ENCODE results near the gene ZNF423.

The ZNF423 gene

DNA sequence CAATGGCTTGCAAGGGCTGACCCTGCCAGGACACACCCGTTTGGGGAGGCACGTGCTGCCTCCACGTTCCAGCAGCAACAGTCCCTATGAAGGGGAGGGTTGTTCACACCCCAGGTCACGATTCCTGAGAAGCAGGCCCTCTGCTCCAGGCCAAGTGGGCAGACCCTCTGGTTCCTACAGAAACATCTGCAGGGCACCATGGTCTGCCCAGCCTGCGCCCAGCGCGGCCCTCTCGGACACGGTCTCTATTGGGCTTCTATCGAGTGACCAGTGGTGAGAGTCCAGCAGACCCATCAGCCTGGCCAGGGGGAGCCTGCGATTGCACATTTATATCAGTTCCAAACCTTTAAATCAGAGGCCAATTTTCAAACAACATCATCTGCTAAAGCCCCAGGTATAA is 128.3 kb downstream of the ZNF423 start:
- Histone ChIP-seq H3K79me1 (replicated peaks; ENCODE audit: low read length, poor library complexity, severe bottlenecking) (peaks cover 4% of the 10 kb centered on the region), H4K91ac (ENCODE audit: low read length) (no peak overlapping the region), H3K4ac (ENCODE audit: low read depth in 1 of 2, low read length in 2 of 2) (no peak overlapping the region), H3K14ac (ENCODE audit: low read length in 2 of 2) (no peak overlapping the region), H3K36me3 (ENCODE audit: control insufficient read depth in 1 of 2, insufficient read depth in 2 of 2, low read depth in 1 of 2, low read length in 2 of 2) (peaks cover 4 to 6% of the 10 kb centered on the region in 2 experiments), H3K4me2 (ENCODE audit: low read length, poor library complexity, severe bottlenecking) (no peak overlapping the region), H2BK15ac (ENCODE audit: low read depth, poor library complexity, severe bottlenecking) (no peak overlapping the region), H3K27me3 (ENCODE audit: control insufficient read depth in 1 of 2, insufficient read depth in 1 of 2, low read length in 2 of 2) (no peaks in the 10 kb centered on the region), H2AFZ (ENCODE audit: low read depth, low read length) (no peak overlapping the region), H2AK5ac (ENCODE audit: low read length, severe bottlenecking) (no peak overlapping the region), H3K27ac (ENCODE audit: low read length, poor library complexity, severe bottlenecking) (no peak overlapping the region), H2BK12ac (ENCODE audit: low read length in 2 of 2) (no peak overlapping the region), H2BK5ac (ENCODE audit: low read depth, low read length, poor library complexity, severe bottlenecking) (no peak overlapping the region), H3K23ac (ENCODE audit: low read length in 2 of 2) (no peak overlapping the region), H3K9ac (ENCODE audit: low read length) (no peak overlapping the region), H3K18ac (ENCODE audit: low read depth in 1 of 2, low read length in 2 of 2) (no peak overlapping the region), H3K4me3 (ENCODE audit: insufficient read depth in 1 of 2, low read depth in 1 of 2, low read length in 2 of 2) (no peak overlapping the region), H4K8ac (ENCODE audit: low read length) (no peak overlapping the region), H3K9me3 (ENCODE audit: control insufficient read depth, low read length) (peaks cover 18% of the 10 kb centered on the region), H3K4me1 (ENCODE audit: control insufficient read depth, insufficient read depth, low read depth, low read length) (no peaks in the 10 kb centered on the region), H2BK120ac (ENCODE audit: low read depth, low read length) (no peak overlapping the region)
- 93% methylated on average over 11 of the region's 11 CpGs for WGBS
- no peak for DNase-seq

DNA sequence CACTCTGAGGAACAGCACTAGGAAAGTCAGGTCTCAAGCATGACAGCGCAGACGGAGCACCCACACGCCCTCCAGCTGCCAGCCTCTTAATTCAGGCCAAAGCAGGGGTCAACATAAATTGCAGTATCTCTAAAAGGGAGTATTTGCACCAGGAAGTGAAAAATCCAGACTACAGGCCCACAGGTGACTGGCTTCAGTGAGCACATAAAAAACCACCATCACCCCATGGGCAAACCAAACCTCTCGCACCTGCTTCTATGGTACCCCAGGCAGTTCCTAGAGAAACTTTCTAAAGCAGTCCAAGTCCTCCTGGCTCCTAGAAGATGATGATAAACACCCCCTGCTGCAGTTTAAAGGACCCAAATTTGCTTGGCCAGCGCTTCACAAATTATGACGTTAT is 129.8 kb downstream of the ZNF423 start:
- Histone ChIP-seq H3K9ac (ENCODE audit: low read length) (no peak overlapping the region), H3K4me1 (ENCODE audit: control insufficient read depth, insufficient read depth, low read depth, low read length) (no peaks in the 10 kb centered on the region), H2BK12ac (ENCODE audit: low read length in 2 of 2) (no peak overlapping the region), H3K9me3 (ENCODE audit: control insufficient read depth, low read length) (peaks cover 13% of the 10 kb centered on the region), H3K23ac (ENCODE audit: low read length in 2 of 2) (no peak overlapping the region), H4K8ac (ENCODE audit: low read length) (no peak overlapping the region), H2BK5ac (ENCODE audit: low read depth, low read length, poor library complexity, severe bottlenecking) (no peak overlapping the region), H3K27me3 (ENCODE audit: control insufficient read depth in 1 of 2, insufficient read depth in 1 of 2, low read length in 2 of 2) (no peaks in the 10 kb centered on the region), H2BK120ac (ENCODE audit: low read depth, low read length) (no peak overlapping the region), H3K79me1 (replicated peaks; ENCODE audit: low read length, poor library complexity, severe bottlenecking) (peaks cover 6% of the 10 kb centered on the region), H3K4me3 (ENCODE audit: insufficient read depth in 1 of 2, low read depth in 1 of 2, low read length in 2 of 2) (no peak overlapping the region), H2BK15ac (ENCODE audit: low read depth, poor library complexity, severe bottlenecking) (no peak overlapping the region), H4K91ac (ENCODE audit: low read length) (no peak overlapping the region), H2AFZ (ENCODE audit: low read depth, low read length) (no peak overlapping the region), H3K36me3 (ENCODE audit: control insufficient read depth in 1 of 2, insufficient read depth in 2 of 2, low read depth in 1 of 2, low read length in 2 of 2) (peaks cover 4 to 6% of the 10 kb centered on the region in 2 experiments), H3K4ac (ENCODE audit: low read depth in 1 of 2, low read length in 2 of 2) (no peak overlapping the region), H3K27ac (ENCODE audit: low read length, poor library complexity, severe bottlenecking) (no peak overlapping the region), H2AK5ac (ENCODE audit: low read length, severe bottlenecking) (no peak overlapping the region), H3K4me2 (ENCODE audit: low read length, poor library complexity, severe bottlenecking) (no peak overlapping the region), H3K18ac (ENCODE audit: low read depth in 1 of 2, low read length in 2 of 2) (no peak overlapping the region), H3K14ac (ENCODE audit: low read length in 2 of 2) (no peak overlapping the region)
- DNase-seq = no peak
- WGBS = 89% methylated on average over 6 of the region's 6 CpGs

DNA sequence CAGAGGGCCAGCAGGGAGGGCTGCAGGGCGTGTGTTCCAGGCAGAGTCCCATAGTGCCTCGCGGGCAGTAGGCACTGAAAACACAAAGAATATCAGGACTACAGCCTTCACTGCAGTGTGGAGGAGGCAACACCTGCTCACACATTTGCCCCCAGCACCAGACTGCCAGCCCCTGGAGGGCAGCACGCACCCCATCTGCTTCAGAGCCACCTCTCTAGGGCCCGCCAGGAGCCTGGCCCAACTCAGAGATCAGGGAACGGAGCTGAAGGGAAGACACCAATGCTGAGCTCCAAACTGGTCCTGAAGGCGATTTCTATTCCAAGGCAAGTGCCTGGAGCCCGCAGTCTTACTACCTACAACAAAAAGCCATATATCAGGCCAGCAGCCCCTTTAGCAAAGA is 130.3 kb downstream of the ZNF423 start:
- H2BK5ac ChIP-seq (ENCODE audit: low read depth, low read length, poor library complexity, severe bottlenecking) = no peak overlapping the region
- 92% methylated on average over 8 of the region's 8 CpGs for WGBS
- no peak overlapping the region for H4K8ac ChIP-seq (ENCODE audit: low read length)
- H2BK12ac ChIP-seq (ENCODE audit: low read length in 2 of 2) = no peak overlapping the region
- no peak overlapping the region for H4K91ac ChIP-seq (ENCODE audit: low read length)
- no peak overlapping the region for H2AFZ ChIP-seq (ENCODE audit: low read depth, low read length)
- no peak overlapping the region for H2AK5ac ChIP-seq (ENCODE audit: low read length, severe bottlenecking)
- no peak overlapping the region for H3K14ac ChIP-seq (ENCODE audit: low read length in 2 of 2)
- no peak for DNase-seq
- H3K23ac ChIP-seq (ENCODE audit: low read length in 2 of 2) = no peak overlapping the region
- H3K36me3 ChIP-seq (ENCODE audit: control insufficient read depth in 1 of 2, insufficient read depth in 2 of 2, low read depth in 1 of 2, low read length in 2 of 2) = peaks cover 4 to 6% of the 10 kb centered on the region in 2 experiments
- no peak overlapping the region for H2BK120ac ChIP-seq (ENCODE audit: low read depth, low read length)
- no peak overlapping the region for H3K4me3 ChIP-seq (ENCODE audit: insufficient read depth in 1 of 2, low read depth in 1 of 2, low read length in 2 of 2)
- peaks cover 13% of the 10 kb centered on the region for H3K9me3 ChIP-seq (ENCODE audit: control insufficient read depth, low read length)
- no peak overlapping the region for H2BK15ac ChIP-seq (ENCODE audit: low read depth, poor library complexity, severe bottlenecking)
- H3K4me1 ChIP-seq (ENCODE audit: control insufficient read depth, insufficient read depth, low read depth, low read length) = no peaks in the 10 kb centered on the region
- H3K79me1 ChIP-seq (replicated peaks; ENCODE audit: low read length, poor library complexity, severe bottlenecking) = peaks cover 6% of the 10 kb centered on the region
- H3K4me2 ChIP-seq (ENCODE audit: low read length, poor library complexity, severe bottlenecking) = no peak overlapping the region
- no peak overlapping the region for H3K27ac ChIP-seq (ENCODE audit: low read length, poor library complexity, severe bottlenecking)
- H3K18ac ChIP-seq (ENCODE audit: low read depth in 1 of 2, low read length in 2 of 2) = no peak overlapping the region
- no peak overlapping the region for H3K9ac ChIP-seq (ENCODE audit: low read length)
- no peak overlapping the region for H3K4ac ChIP-seq (ENCODE audit: low read depth in 1 of 2, low read length in 2 of 2)
- no peaks in the 10 kb centered on the region for H3K27me3 ChIP-seq (ENCODE audit: control insufficient read depth in 1 of 2, insufficient read depth in 1 of 2, low read length in 2 of 2)

DNA sequence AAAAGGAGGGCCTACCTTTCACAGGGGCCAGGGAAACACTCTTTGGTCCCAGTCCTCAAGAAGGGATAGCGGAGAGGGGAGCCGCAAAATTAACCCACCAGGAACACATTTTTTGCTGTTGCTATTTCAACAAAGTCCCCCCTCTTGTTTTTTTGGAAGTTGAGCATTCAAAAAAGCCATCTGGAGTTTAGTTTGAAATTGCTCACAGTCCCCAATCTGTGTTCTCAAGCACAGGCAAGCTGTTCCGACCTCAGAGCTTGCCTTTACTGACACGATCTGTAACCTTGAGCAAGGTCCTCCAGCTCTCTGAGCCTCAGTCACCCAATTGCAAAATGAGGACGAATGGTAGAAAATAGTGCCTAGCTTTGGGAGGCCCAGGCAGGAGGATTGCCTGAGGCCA is 131.1 kb downstream of the ZNF423 start:
- no peaks in the 10 kb centered on the region for H3K27me3 ChIP-seq (ENCODE audit: control insufficient read depth in 1 of 2, insufficient read depth in 1 of 2, low read length in 2 of 2)
- H3K9me3 ChIP-seq (ENCODE audit: control insufficient read depth, low read length) = peaks cover 9% of the 10 kb centered on the region
- no peak overlapping the region for H4K91ac ChIP-seq (ENCODE audit: low read length)
- no peak overlapping the region for H3K27ac ChIP-seq (ENCODE audit: low read length, poor library complexity, severe bottlenecking)
- H2AK5ac ChIP-seq (ENCODE audit: low read length, severe bottlenecking) = no peak overlapping the region
- H3K79me1 ChIP-seq (replicated peaks; ENCODE audit: low read length, poor library complexity, severe bottlenecking) = peaks cover 6% of the 10 kb centered on the region
- no peak overlapping the region for H2BK120ac ChIP-seq (ENCODE audit: low read depth, low read length)
- no peak overlapping the region for H3K23ac ChIP-seq (ENCODE audit: low read length in 2 of 2)
- no peak overlapping the region for H2BK5ac ChIP-seq (ENCODE audit: low read depth, low read length, poor library complexity, severe bottlenecking)
- no peak overlapping the region for H3K9ac ChIP-seq (ENCODE audit: low read length)
- H3K14ac ChIP-seq (ENCODE audit: low read length in 2 of 2) = no peak overlapping the region
- H2BK12ac ChIP-seq (ENCODE audit: low read length in 2 of 2) = no peak overlapping the region
- H2AFZ ChIP-seq (ENCODE audit: low read depth, low read length) = no peak overlapping the region
- no peak overlapping the region for H3K4me2 ChIP-seq (ENCODE audit: low read length, poor library complexity, severe bottlenecking)
- H4K8ac ChIP-seq (ENCODE audit: low read length) = no peak overlapping the region
- H3K4me1 ChIP-seq (ENCODE audit: control insufficient read depth, insufficient read depth, low read depth, low read length) = no peaks in the 10 kb centered on the region
- 93% methylated on average over 5 of the region's 5 CpGs for WGBS
- no peak overlapping the region for H3K4ac ChIP-seq (ENCODE audit: low read depth in 1 of 2, low read length in 2 of 2)
- DNase-seq = no peak
- H2BK15ac ChIP-seq (ENCODE audit: low read depth, poor library complexity, severe bottlenecking) = no peak overlapping the region
- H3K18ac ChIP-seq (ENCODE audit: low read depth in 1 of 2, low read length in 2 of 2) = no peak overlapping the region
- peaks cover 3 to 4% of the 10 kb centered on the region in 2 experiments for H3K36me3 ChIP-seq (ENCODE audit: control insufficient read depth in 1 of 2, insufficient read depth in 2 of 2, low read depth in 1 of 2, low read length in 2 of 2)
- no peak overlapping the region for H3K4me3 ChIP-seq (ENCODE audit: insufficient read depth in 1 of 2, low read depth in 1 of 2, low read length in 2 of 2)

Data from mesenchymal stem cell (in vitro differentiated cells and primary cell).